SK-N-SH treated with all-trans-retinoic acid at 6 μM for 48 hours (cell line): ENCODE results near the gene A2M.

Experiments
- ARNTL ChIP-seq: fragments of 450-650 bp; formaldehyde crosslinking; IDR thresholded peaks from 2 replicates; pipeline ENCODE4 v1.5.0; 2020; ENCODE audit warnings: low read depth, mild to moderate bottlenecking, moderate library complexity, borderline replicate concordance
- CSDC2 ChIP-seq: fragments of 250-450 bp; sonication (Bioruptor Pico); IDR thresholded peaks from 2 replicates; pipeline ENCODE4 v1.5.0; 2020; ENCODE audit warnings: mild to moderate bottlenecking, moderate library complexity
- PPARA ChIP-seq: fragments of 250-450 bp; sonication (Bioruptor Pico); IDR thresholded peaks from 2 replicates; pipeline ENCODE4 v1.5.0; 2020; ENCODE audit warnings: mild to moderate bottlenecking, borderline replicate concordance
- SNAI2 ChIP-seq: fragments of 250-450 bp; sonication (Bioruptor Pico); IDR thresholded peaks from 2 replicates; pipeline ENCODE4 v1.5.0; 2020; ENCODE audit warnings: mild to moderate bottlenecking, moderate library complexity
- TOX ChIP-seq: fragments of 250-450 bp; sonication (Bioruptor Pico); IDR thresholded peaks from 2 replicates; pipeline ENCODE4 v1.8.0; 2021; ENCODE audit warnings: mild to moderate bottlenecking, moderate library complexity, borderline replicate concordance
- ZFP30 ChIP-seq: fragments of 450-650 bp; formaldehyde crosslinking; IDR thresholded peaks from 2 replicates; pipeline ENCODE4 v1.5.0; 2022; ENCODE audit warnings: mild to moderate bottlenecking, moderate library complexity
- TF ChIP-seq, protein P1 (sequence below): fragments of 250-450 bp; sonication (Bioruptor Pico); IDR thresholded peaks from 2 replicates; pipeline ENCODE4 v1.5.0; 2020; ENCODE audit warnings: mild to moderate bottlenecking, moderate library complexity
- TF ChIP-seq, protein P2 (sequence below): fragments of 250-450 bp; sonication (Bioruptor Pico); IDR thresholded peaks from 2 replicates; pipeline ENCODE4 v1.8.0; 2020; ENCODE audit warnings: mild to moderate bottlenecking, moderate library complexity, borderline replicate concordance

DNA sequence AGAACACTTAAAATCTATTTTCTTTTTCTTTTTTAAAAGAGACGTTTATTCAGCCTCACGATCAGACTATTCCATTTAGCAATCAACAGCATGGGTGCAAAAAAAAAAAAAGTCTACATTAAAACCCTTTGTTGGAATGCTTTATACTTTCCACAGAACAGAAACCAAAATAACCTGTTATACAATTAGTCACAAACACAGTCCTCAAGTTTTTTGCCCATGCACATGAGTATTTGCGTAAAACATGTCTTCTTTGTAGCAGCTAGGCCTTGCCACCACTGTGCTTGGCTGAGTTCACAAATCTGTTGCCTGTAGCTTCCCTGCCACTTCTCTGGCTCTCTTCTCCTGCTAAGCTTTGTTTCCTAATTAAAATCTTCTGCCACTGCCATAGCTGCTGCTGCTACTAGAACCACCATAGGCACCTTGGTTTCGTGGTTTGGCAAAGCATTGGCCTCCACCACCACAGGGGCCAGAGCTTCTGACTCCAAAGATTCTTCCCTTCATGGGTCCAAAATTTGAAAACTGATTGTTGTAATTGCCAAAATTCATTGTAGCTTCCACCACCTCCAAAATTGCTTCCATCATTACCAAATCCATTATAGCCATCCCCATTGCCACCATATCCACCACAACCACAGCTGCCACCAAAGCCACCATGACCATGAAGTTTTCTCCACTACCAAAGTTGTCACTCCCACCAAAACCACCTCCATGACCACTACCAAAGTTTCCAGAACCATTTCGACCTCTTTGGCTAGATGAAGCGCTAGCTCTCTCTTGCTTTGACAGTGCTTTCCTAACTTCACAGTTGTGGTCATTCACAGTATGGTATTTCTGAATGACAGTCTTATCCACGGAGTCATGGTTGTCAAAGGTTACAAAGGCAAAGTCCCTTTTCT lies 88.3 kb downstream of the A2M start:
- TF ChIP-seq, protein P1, sequence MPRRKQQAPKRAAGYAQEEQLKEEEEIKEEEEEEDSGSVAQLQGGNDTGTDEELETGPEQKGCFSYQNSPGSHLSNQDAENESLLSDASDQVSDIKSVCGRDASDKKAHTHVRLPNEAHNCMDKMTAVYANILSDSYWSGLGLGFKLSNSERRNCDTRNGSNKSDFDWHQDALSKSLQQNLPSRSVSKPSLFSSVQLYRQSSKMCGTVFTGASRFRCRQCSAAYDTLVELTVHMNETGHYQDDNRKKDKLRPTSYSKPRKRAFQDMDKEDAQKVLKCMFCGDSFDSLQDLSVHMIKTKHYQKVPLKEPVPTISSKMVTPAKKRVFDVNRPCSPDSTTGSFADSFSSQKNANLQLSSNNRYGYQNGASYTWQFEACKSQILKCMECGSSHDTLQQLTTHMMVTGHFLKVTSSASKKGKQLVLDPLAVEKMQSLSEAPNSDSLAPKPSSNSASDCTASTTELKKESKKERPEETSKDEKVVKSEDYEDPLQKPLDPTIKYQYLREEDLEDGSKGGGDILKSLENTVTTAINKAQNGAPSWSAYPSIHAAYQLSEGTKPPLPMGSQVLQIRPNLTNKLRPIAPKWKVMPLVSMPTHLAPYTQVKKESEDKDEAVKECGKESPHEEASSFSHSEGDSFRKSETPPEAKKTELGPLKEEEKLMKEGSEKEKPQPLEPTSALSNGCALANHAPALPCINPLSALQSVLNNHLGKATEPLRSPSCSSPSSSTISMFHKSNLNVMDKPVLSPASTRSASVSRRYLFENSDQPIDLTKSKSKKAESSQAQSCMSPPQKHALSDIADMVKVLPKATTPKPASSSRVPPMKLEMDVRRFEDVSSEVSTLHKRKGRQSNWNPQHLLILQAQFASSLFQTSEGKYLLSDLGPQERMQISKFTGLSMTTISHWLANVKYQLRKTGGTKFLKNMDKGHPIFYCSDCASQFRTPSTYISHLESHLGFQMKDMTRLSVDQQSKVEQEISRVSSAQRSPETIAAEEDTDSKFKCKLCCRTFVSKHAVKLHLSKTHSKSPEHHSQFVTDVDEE = no peak
- TF ChIP-seq ZFP30 (CRISPR knock-in tag) = no peak
- TF ChIP-seq ARNTL (CRISPR knock-in tag) = no peak
- TF ChIP-seq TOX (CRISPR knock-in tag) = no peak
- no peak for TF ChIP-seq SNAI2
- no peak for TF ChIP-seq CSDC2
- TF ChIP-seq, protein P2, sequence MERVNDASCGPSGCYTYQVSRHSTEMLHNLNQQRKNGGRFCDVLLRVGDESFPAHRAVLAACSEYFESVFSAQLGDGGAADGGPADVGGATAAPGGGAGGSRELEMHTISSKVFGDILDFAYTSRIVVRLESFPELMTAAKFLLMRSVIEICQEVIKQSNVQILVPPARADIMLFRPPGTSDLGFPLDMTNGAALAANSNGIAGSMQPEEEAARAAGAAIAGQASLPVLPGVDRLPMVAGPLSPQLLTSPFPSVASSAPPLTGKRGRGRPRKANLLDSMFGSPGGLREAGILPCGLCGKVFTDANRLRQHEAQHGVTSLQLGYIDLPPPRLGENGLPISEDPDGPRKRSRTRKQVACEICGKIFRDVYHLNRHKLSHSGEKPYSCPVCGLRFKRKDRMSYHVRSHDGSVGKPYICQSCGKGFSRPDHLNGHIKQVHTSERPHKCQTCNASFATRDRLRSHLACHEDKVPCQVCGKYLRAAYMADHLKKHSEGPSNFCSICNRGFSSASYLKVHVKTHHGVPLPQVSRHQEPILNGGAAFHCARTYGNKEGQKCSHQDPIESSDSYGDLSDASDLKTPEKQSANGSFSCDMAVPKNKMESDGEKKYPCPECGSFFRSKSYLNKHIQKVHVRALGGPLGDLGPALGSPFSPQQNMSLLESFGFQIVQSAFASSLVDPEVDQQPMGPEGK (CRISPR knock-in tag) = no peak
- no peak for TF ChIP-seq PPARA (CRISPR knock-in tag)
